Thyroid gland (tissue), 4 donors: Measurements from ENCODE around the gene ZNF202.

ENCODE experiments used
- POLR2A ChIP-seq, 2 donors: fragments of 450-650 bp; IDR thresholded peaks; one replicate each; pipeline ENCODE4 v1.6.1; 2017; ENCODE audit warnings: antibody characterized with exemption in 2 of 2, mild to moderate bottlenecking in 2 of 2, moderate library complexity in 1 of 2
- TF ChIP-seq, protein P1 (sequence below), 6 experiments: fragments of 200-600 bp in 3 of 6; fragments of 450-650 bp in 3 of 6; sonication (generic) in 3 of 6; IDR thresholded peaks; one replicate each; pipeline ENCODE4 v1.5.1; 2016 to 2019; ENCODE audit warnings: antibody characterized with exemption in 6 of 6, mild to moderate bottlenecking in 2 of 6, inconsistent platforms in 1 of 6, moderate library complexity in 1 of 6

DNA sequence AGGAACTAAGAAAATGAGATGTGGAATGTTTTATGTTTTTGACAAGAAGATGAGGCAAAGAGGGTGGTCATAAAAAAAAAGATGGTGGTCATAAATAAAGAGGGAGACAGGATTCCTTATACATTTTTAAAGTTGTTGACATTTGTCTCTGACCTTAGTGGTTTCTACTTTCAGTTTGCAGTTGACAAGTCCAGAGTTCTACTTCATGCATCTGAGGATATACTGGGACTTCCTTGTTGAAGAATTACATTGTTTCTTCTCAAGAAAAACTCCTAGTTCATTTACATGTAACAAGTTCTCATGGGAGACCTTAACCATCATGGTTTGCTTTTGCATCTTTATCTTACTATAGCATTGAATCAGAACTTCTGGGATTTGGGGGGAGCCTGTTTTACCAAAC, 11.7 kb upstream of the ZNF202 start:
- TF ChIP-seq, protein P1, sequence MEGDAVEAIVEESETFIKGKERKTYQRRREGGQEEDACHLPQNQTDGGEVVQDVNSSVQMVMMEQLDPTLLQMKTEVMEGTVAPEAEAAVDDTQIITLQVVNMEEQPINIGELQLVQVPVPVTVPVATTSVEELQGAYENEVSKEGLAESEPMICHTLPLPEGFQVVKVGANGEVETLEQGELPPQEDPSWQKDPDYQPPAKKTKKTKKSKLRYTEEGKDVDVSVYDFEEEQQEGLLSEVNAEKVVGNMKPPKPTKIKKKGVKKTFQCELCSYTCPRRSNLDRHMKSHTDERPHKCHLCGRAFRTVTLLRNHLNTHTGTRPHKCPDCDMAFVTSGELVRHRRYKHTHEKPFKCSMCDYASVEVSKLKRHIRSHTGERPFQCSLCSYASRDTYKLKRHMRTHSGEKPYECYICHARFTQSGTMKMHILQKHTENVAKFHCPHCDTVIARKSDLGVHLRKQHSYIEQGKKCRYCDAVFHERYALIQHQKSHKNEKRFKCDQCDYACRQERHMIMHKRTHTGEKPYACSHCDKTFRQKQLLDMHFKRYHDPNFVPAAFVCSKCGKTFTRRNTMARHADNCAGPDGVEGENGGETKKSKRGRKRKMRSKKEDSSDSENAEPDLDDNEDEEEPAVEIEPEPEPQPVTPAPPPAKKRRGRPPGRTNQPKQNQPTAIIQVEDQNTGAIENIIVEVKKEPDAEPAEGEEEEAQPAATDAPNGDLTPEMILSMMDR (IDR thresholded peaks at IDR 0.05), result no peak
- no peak for TF ChIP-seq POLR2A (IDR thresholded peaks at IDR 0.05)
